Astrocyte (in vitro differentiated cells and primary cell): ENCODE data around the gene TNFRSF18. TPM values are rescaled to one million over a fixed set of nuclear protein-coding genes. Genes with fewer than 3 reads are reported as not detected.

Experiments used
- DNase-seq: peaks from one replicate; pipeline ENCODE4 v3.0.0-alpha.2; 2010; ENCODE audit warnings: low read depth
- FAIRE-seq: peaks from 2 replicates; lab custom pipeline; 2011; peaks lifted over from hg19 to GRCh38; lab: Jason Lieb, UNC
- H2AFZ ChIP-seq: 2 replicates; pipeline ENCODE4 v1.6.0; 2012; ENCODE audit warnings: low read depth, low read length, inconsistent platforms
- H3K27ac ChIP-seq: 2 replicates; pipeline ENCODE4 v1.5.1; 2011; ENCODE audit warnings: low read depth, low read length, inconsistent platforms
- H3K27me3 ChIP-seq: 2 replicates; pipeline ENCODE4 v1.6.0; 2011; ENCODE audit warnings: low read length, inconsistent platforms; ENCODE audit not compliant: insufficient read depth
- H3K36me3 ChIP-seq: 2 replicates; pipeline ENCODE4 v1.5.1; 2011; ENCODE audit warnings: low read length, inconsistent platforms; ENCODE audit not compliant: insufficient read depth
- H3K4me1 ChIP-seq: 2 replicates; pipeline ENCODE4 v1.5.1; 2011; ENCODE audit warnings: low read length, inconsistent platforms; ENCODE audit not compliant: insufficient read depth
- H3K4me2 ChIP-seq: 2 replicates; pipeline ENCODE4 v1.6.0; 2012; ENCODE audit warnings: low read length, inconsistent platforms
- H3K4me3 ChIP-seq: 2 replicates; pipeline ENCODE4 v1.5.1; 2011; ENCODE audit warnings: low read depth, mild to moderate bottlenecking, low read length, inconsistent platforms; ENCODE audit not compliant: insufficient read depth
- H3K79me2 ChIP-seq: 2 replicates; pipeline ENCODE4 v1.6.0; 2012; ENCODE audit warnings: mild to moderate bottlenecking, low read length, inconsistent platforms; ENCODE audit not compliant: insufficient read depth
- H3K9ac ChIP-seq: 2 replicates; pipeline ENCODE4 v1.6.0; 2012; ENCODE audit warnings: mild to moderate bottlenecking, low read length, inconsistent platforms
- H3K9me3 ChIP-seq: 2 replicates; pipeline ENCODE4 v1.5.1; 2012; ENCODE audit warnings: low read depth, mild to moderate bottlenecking, low read length, inconsistent platforms; ENCODE audit not compliant: insufficient read depth
- H4K20me1 ChIP-seq: 2 replicates; pipeline ENCODE4 v1.6.0; 2012; ENCODE audit warnings: low read length, inconsistent platforms; ENCODE audit not compliant: insufficient read depth
- H3K27ac Mint-ChIP-seq: one replicate; pipeline ENCODE4 v1.8.0; 2021; ENCODE audit warnings: mild to moderate bottlenecking, mixed read lengths; ENCODE audit not compliant: unreplicated experiment
- H3K27me3 Mint-ChIP-seq: one replicate; pipeline ENCODE4 v1.8.0; 2021; ENCODE audit warnings: low read depth, mixed read lengths; ENCODE audit not compliant: unreplicated experiment
- H3K36me3 Mint-ChIP-seq: one replicate; pipeline ENCODE4 v1.8.0; 2021; ENCODE audit warnings: low read depth, mixed read lengths; ENCODE audit not compliant: unreplicated experiment
- H3K4me1 Mint-ChIP-seq: one replicate; pipeline ENCODE4 v1.8.0; 2021; ENCODE audit warnings: low read depth, mixed read lengths; ENCODE audit not compliant: unreplicated experiment
- H3K4me3 Mint-ChIP-seq: one replicate; pipeline ENCODE4 v1.8.0; 2021; ENCODE audit warnings: mild to moderate bottlenecking, moderate library complexity, mixed read lengths; ENCODE audit not compliant: unreplicated experiment
- H3K9me3 Mint-ChIP-seq: one replicate; pipeline ENCODE4 v1.8.0; 2021; ENCODE audit warnings: mild to moderate bottlenecking, mixed read lengths; ENCODE audit not compliant: unreplicated experiment
- CTCF ChIP-seq: IDR thresholded peaks from 2 replicates; pipeline ENCODE4 v1.5.1; 2011; ENCODE audit warnings: low read depth, mild to moderate bottlenecking, inconsistent platforms, low read length, moderate library complexity; ENCODE audit not compliant: insufficient read depth
- EZH2 ChIP-seq: IDR thresholded peaks from 2 replicates; pipeline ENCODE4 v1.6.1; 2012; ENCODE audit warnings: mild to moderate bottlenecking, low read length, inconsistent platforms; ENCODE audit not compliant: insufficient read depth
- total RNA-seq: library from RNA; stranded (reverse); gene quantifications from 2 replicates; pipeline ENCODE4 v1.2.1, GENCODE V29; 2021

TNFRSF18 gene
- total RNA-seq, 1 donor from 2014 or later, result 0.66 TPM

GRCh38 chr1:1165900-1166421 lies 40.4 kb downstream of the TNFRSF18 start:
- Histone ChIP-seq H3K27ac (no peak overlapping the region), H3K4me2 (no peak overlapping the region), H3K4me1 (no peaks in the 10 kb centered on the region), H3K4me3 (no peak overlapping the region), H4K20me1 (no peaks in the 10 kb centered on the region), H3K9me3 (no peaks in the 10 kb centered on the region), H3K27me3 (peaks cover 3% of the 10 kb centered on the region), H3K9ac (no peak overlapping the region), H3K36me3 (no peaks in the 10 kb centered on the region), H2AFZ (no peak overlapping the region), H3K79me2 (no peaks in the 10 kb centered on the region)
- Mint-ChIP-seq H3K4me1 (peaks cover 6% of the 10 kb centered on the region), H3K9me3 (no peaks in the 10 kb centered on the region), H3K27me3 (peaks cover 11% of the 10 kb centered on the region), H3K36me3 (no peaks in the 10 kb centered on the region), H3K27ac (no peak overlapping the region), H3K4me3 (no peak overlapping the region)
- DNase-seq (no peak), FAIRE-seq (no peak)
- no peak for TF ChIP-seq EZH2
- no peak for TF ChIP-seq CTCF

GRCh38 chr1:1165485-1165884 lies 40.9 kb downstream of the TNFRSF18 start:
- Histone ChIP-seq H2AFZ (no peak overlapping the region), H3K27me3 (peaks cover 3% of the 10 kb centered on the region), H3K27ac (no peak overlapping the region), H3K9ac (no peak overlapping the region), H3K36me3 (no peaks in the 10 kb centered on the region), H4K20me1 (no peaks in the 10 kb centered on the region), H3K4me1 (no peaks in the 10 kb centered on the region), H3K79me2 (no peaks in the 10 kb centered on the region), H3K4me2 (no peak overlapping the region), H3K4me3 (no peak overlapping the region), H3K9me3 (no peaks in the 10 kb centered on the region)
- FAIRE-seq, result no peak
- no peak for DNase-seq
- Mint-ChIP-seq H3K4me1 (peaks cover 6% of the 10 kb centered on the region), H3K27me3 (peaks cover 11% of the 10 kb centered on the region), H3K4me3 (no peak overlapping the region), H3K36me3 (no peaks in the 10 kb centered on the region), H3K27ac (no peak overlapping the region), H3K9me3 (no peaks in the 10 kb centered on the region)
- TF ChIP-seq CTCF (no peak), EZH2 (no peak)

- H3K4me1 ChIP-seq, result no peaks in the 10 kb centered on the region
- no peak overlapping the region for H3K27ac ChIP-seq
- no peak overlapping the region for H3K4me3 ChIP-seq
- no peak for DNase-seq
- H3K27ac Mint-ChIP-seq, result no peak overlapping the region
- H3K27me3 Mint-ChIP-seq, result peaks cover 8% of the 10 kb centered on the region
- no peaks in the 10 kb centered on the region for H3K36me3 Mint-ChIP-seq
- H3K27me3 ChIP-seq, result peaks cover 3% of the 10 kb centered on the region
- H3K9me3 ChIP-seq, result no peaks in the 10 kb centered on the region
- no peak overlapping the region for H3K4me3 Mint-ChIP-seq
- TF ChIP-seq EZH2, result no peak
- H3K9me3 Mint-ChIP-seq, result no peaks in the 10 kb centered on the region
- no peaks in the 10 kb centered on the region for H3K79me2 ChIP-seq
- H3K4me1 Mint-ChIP-seq, result peaks cover 3% of the 10 kb centered on the region
- no peaks in the 10 kb centered on the region for H4K20me1 ChIP-seq
- no peak overlapping the region for H3K9ac ChIP-seq
- H2AFZ ChIP-seq, result no peak overlapping the region
- no peak overlapping the region for H3K4me2 ChIP-seq
- FAIRE-seq, result no peak
- H3K36me3 ChIP-seq, result no peaks in the 10 kb centered on the region
Measured at GRCh38 chr1:1164701-1165451, 41.5 kb downstream of the TNFRSF18 start.
